ENCODE measurements around the gene SOBP.

DNA sequence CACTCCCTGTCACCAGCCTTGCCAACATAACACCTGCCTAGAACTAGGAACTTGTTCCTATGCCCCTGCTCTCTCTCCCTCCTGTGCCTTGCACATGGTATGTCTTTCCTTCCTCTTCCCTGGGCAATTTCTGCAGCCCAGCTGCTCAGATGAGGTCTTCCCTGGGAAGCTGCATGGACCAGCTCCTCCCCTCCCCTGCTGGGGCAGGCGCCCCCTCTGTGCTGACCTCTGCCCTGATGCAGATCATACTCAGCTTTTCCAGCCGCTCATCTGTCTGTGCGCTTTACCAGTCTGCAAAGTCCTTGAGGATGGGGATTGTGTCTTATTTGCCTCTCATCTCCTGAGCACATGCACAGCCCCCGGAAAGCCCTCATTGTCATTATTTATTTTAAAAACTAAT lies 172.4 kb downstream of the SOBP start:
- TF ChIP-seq, protein P1, sequence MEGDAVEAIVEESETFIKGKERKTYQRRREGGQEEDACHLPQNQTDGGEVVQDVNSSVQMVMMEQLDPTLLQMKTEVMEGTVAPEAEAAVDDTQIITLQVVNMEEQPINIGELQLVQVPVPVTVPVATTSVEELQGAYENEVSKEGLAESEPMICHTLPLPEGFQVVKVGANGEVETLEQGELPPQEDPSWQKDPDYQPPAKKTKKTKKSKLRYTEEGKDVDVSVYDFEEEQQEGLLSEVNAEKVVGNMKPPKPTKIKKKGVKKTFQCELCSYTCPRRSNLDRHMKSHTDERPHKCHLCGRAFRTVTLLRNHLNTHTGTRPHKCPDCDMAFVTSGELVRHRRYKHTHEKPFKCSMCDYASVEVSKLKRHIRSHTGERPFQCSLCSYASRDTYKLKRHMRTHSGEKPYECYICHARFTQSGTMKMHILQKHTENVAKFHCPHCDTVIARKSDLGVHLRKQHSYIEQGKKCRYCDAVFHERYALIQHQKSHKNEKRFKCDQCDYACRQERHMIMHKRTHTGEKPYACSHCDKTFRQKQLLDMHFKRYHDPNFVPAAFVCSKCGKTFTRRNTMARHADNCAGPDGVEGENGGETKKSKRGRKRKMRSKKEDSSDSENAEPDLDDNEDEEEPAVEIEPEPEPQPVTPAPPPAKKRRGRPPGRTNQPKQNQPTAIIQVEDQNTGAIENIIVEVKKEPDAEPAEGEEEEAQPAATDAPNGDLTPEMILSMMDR (IDR thresholded peaks at IDR 0.05), result no peak
- no peak for TF ChIP-seq ZFX (IDR thresholded peaks at IDR 0.05; ENCODE audit: borderline replicate concordance)

Data from 22Rv1 (cell line).